Hematopoietic multipotent progenitor cell treated with erythropoietin and hydrocortisone succinate and interleukin-3 and kit ligand, for 4 days (in vitro differentiated cells): ENCODE measurements around the gene HASPIN.

Source experiments
- DNase-seq: peaks from one replicate; pipeline ENCODE4 v3.0.0-alpha.2; 2015

HASPIN gene

GRCh38 chr17:3723556-3724377, at the start of gene HASPIN:
TSS of gene HASPIN (plus strand) at chr17:3723903. CDS start at chr17:3723936, 33 bp downstream.
- DNase-seq = peak; percentile 97

- DNase-seq = no peak
These were observed 47.8 kb upstream of the HASPIN start for GRCh38 chr17:3675886-3676285.

- DNase-seq = no peak
These were observed 45.4 kb upstream of the HASPIN start for GRCh38 chr17:3678095-3678820.

- peak; percentile 39 for DNase-seq
These were observed 44.7 kb upstream of the HASPIN start for GRCh38 chr17:3678821-3679530.

GRCh38 chr17:3679531-3680126, 44.1 kb upstream of the HASPIN start:
- peak; percentile 31 for DNase-seq

GRCh38 chr17:3681057-3681456, 42.6 kb upstream of the HASPIN start:
- no peak for DNase-seq

GRCh38 chr17:3681565-3681964, 42.1 kb upstream of the HASPIN start:
- DNase-seq = no peak

GRCh38 chr17:3682033-3682432, 41.7 kb upstream of the HASPIN start:
- no peak for DNase-seq

- DNase-seq = peak; percentile 82
These were observed 40.6 kb upstream of the HASPIN start for GRCh38 chr17:3683054-3683511.

GRCh38 chr17:3685174-3685573, 38.5 kb upstream of the HASPIN start:
- DNase-seq = no peak

- DNase-seq = no peak
These were observed 35.6 kb upstream of the HASPIN start for GRCh38 chr17:3688027-3688553.

GRCh38 chr17:3688852-3689261, 34.8 kb upstream of the HASPIN start:
- no peak for DNase-seq

- no peak for DNase-seq
These were observed 34.2 kb upstream of the HASPIN start for GRCh38 chr17:3689262-3690093.

GRCh38 chr17:3690094-3690715, 33.5 kb upstream of the HASPIN start:
- no peak for DNase-seq

GRCh38 chr17:3691617-3692067, 32.1 kb upstream of the HASPIN start:
- DNase-seq = peak; percentile 41

- DNase-seq = no peak
These were observed 31.4 kb upstream of the HASPIN start for GRCh38 chr17:3692346-3692745.

GRCh38 chr17:3693141-3693540, 30.6 kb upstream of the HASPIN start:
- DNase-seq = no peak

- DNase-seq = peak; percentile 75
These were observed 29.9 kb upstream of the HASPIN start for GRCh38 chr17:3693829-3694231.

- no peak for DNase-seq
These were observed 28.5 kb upstream of the HASPIN start for GRCh38 chr17:3695129-3695722.

- peak; percentile 80 for DNase-seq
These were observed 27.8 kb upstream of the HASPIN start, which contains the start of gene P2RX5 for GRCh38 chr17:3695723-3696411. TSS of gene P2RX5 (minus strand) at chr17:3696155. CDS start at chr17:3696005, 150 bp downstream.
